B cell (primary cell): Measurements from ENCODE around the gene ZC3H7B. TPM values are rescaled to one million over a fixed set of nuclear protein-coding genes. Genes with fewer than 3 reads are reported as not detected.

ENCODE experiments used
- ATAC-seq: fragments of 200-7000 bp; cut with Tn5 transposase; one replicate; pipeline ENCODE4 v1.10.0; 2021; ENCODE audit warnings: low read depth, mild to moderate bottlenecking, moderate number of reproducible peaks, moderate library complexity
- CTCF ChIA-PET: fragments of 350-600 bp; sonication (Branson Sonifier 250); formaldehyde crosslinking; loops from one replicate; lab custom pipeline; 2021; ENCODE audit warnings: antibody characterized with exemption, inconsistent platforms; lab: Charles Lee
- POLR2A ChIA-PET: fragments of 350-600 bp; sonication (Branson Sonifier 250); formaldehyde crosslinking; loops from one replicate; lab custom pipeline; 2021; ENCODE audit warnings: antibody characterized with exemption; lab: Charles Lee
- DNase-seq: peaks from one replicate; pipeline ENCODE4 v3.0.0; 2013
- H2AFZ ChIP-seq: 2 replicates; pipeline ENCODE4 v1.6.1; 2012; ENCODE audit warnings: mild to moderate bottlenecking, low read depth, low read length; ENCODE audit not compliant: insufficient read depth, poor library complexity, severe bottlenecking
- H3K27ac ChIP-seq, 2 donors: 1 replicate in 1 of 2; 2 replicates in 1 of 2; pipeline ENCODE4 v1.5.1; 2012 to 2013; ENCODE audit warnings: low read length in 2 of 2, mild to moderate bottlenecking in 2 of 2, moderate library complexity in 1 of 2
- H3K27me3 ChIP-seq, 4 experiments: fragments of 200-600 bp in 1 of 4; sonication (generic) in 1 of 4; replicated peaks in 1 of 4; 1 replicate in 2 of 4; 2 replicates in 2 of 4; pipeline versions ENCODE4 v1.6.1 to v1.7.0; 2013 to 2016; ENCODE audit warnings: low read length in 3 of 4, mild to moderate bottlenecking in 2 of 4, mixed read lengths in 1 of 4, moderate library complexity in 1 of 4; ENCODE audit not compliant: insufficient read depth in 4 of 4, control insufficient read depth in 3 of 4; ENCODE audit errors: control extremely low read depth in 1 of 4
- H3K36me3 ChIP-seq, 2 experiments: replicated peaks in 1 of 2; 1 replicate in 1 of 2; 2 replicates in 1 of 2; pipeline versions ENCODE4 v1.6.1 to v1.7.1; 2013; ENCODE audit warnings: low read length in 1 of 2; ENCODE audit not compliant: insufficient read depth in 2 of 2, control insufficient read depth in 1 of 2; ENCODE audit errors: control extremely low read depth in 1 of 2, extremely low read depth in 1 of 2
- H3K4me1 ChIP-seq, 2 donors: fragments of 200-600 bp in 1 of 2; sonication (generic) in 1 of 2; 1 replicate in 1 of 2; 2 replicates in 1 of 2; pipeline versions ENCODE4 v1.5.1 to v1.6.1; 2013 to 2017; ENCODE audit warnings: low read length in 2 of 2; ENCODE audit not compliant: control insufficient read depth in 2 of 2, insufficient read depth in 2 of 2
- H3K4me2 ChIP-seq: replicated peaks from 2 replicates; pipeline ENCODE3; 2012; ENCODE audit warnings: mild to moderate bottlenecking, low read depth, low read length; ENCODE audit not compliant: poor library complexity, severe bottlenecking
- H3K4me3 ChIP-seq, 5 experiments: fragments of 200-600 bp in 1 of 5; sonication (generic) in 1 of 5; 1 replicate in 3 of 5; 2 replicates in 2 of 5; pipeline versions ENCODE4 v1.5.1 to v1.7.0; 2011 to 2016; ENCODE audit warnings: low read length in 4 of 5, mild to moderate bottlenecking in 4 of 5, low read depth in 2 of 5, control low read depth in 1 of 5, moderate library complexity in 1 of 5; ENCODE audit not compliant: insufficient read depth in 1 of 5; ENCODE audit errors: control extremely low read depth in 1 of 5, extremely low read depth in 1 of 5
- H3K79me2 ChIP-seq: fragments of 200-600 bp; sonication (generic); one replicate; pipeline ENCODE4 v1.6.0; 2016; ENCODE audit warnings: low read length; ENCODE audit not compliant: control insufficient read depth, insufficient read depth
- H3K9ac ChIP-seq: fragments of 200-600 bp; sonication (generic); 2 replicates; pipeline ENCODE4 v1.6.1; 2017; ENCODE audit warnings: mild to moderate bottlenecking, low read length, moderate library complexity
- H3K9me3 ChIP-seq, 3 donors: one replicate each; pipeline versions ENCODE4 v1.6.1 to v1.7.1; 2013; ENCODE audit warnings: low read length in 2 of 3; ENCODE audit not compliant: control insufficient read depth in 2 of 3, insufficient read depth in 1 of 3; ENCODE audit errors: control extremely low read depth in 1 of 3
- H4K20me1 ChIP-seq: 2 replicates; pipeline ENCODE4 v1.6.0; 2012; ENCODE audit warnings: mild to moderate bottlenecking, low read length; ENCODE audit not compliant: insufficient read depth, control insufficient read depth, poor library complexity, severe bottlenecking
- H3K27ac Mint-ChIP-seq: one replicate; pipeline ENCODE4 v1.8.0; 2021; ENCODE audit warnings: mixed read lengths
- H3K27me3 Mint-ChIP-seq: one replicate; pipeline ENCODE4 v1.8.0; 2021; ENCODE audit warnings: mixed read lengths
- H3K4me1 Mint-ChIP-seq: one replicate; pipeline ENCODE4 v1.8.0; 2021; ENCODE audit warnings: mixed read lengths
- H3K4me3 Mint-ChIP-seq: one replicate; pipeline ENCODE4 v1.8.0; 2021; ENCODE audit warnings: mixed read lengths
- H3K9me3 Mint-ChIP-seq: one replicate; pipeline ENCODE4 v1.8.0; 2022; ENCODE audit warnings: mixed read lengths; ENCODE audit not compliant: insufficient read depth
- CTCF ChIP-seq: fragments of 200-600 bp; IDR thresholded peaks from one replicate; pipeline ENCODE4 v1.8.0; 2022; ENCODE audit warnings: antibody characterized with exemption, mild to moderate bottlenecking
- EZH2 ChIP-seq: IDR thresholded peaks from 2 replicates; pipeline ENCODE4 v1.6.1; 2012; ENCODE audit warnings: borderline replicate concordance, low read depth, mild to moderate bottlenecking, moderate library complexity, low read length; ENCODE audit not compliant: insufficient read depth, poor library complexity, severe bottlenecking
- WGBS: methylation state at CpG from one replicate; pipeline ENCODE4 v1.1.5; 2013; ENCODE audit warnings: missing lambda C conversion rate; ENCODE audit not compliant: insufficient coverage; 5-methylcytosine and 5-hydroxymethylcytosine counted together
- intact Hi-C: fragments of 100-400 bp; cut with micrococcal nuclease; formaldehyde crosslinking; loops from one replicate; pipeline ENCODE4 v1.10.0; 2022
- polyA plus RNA-seq: library from polyadenylated mRNA; depleted of rRNA; stranded (reverse); fragments of >200 nt; gene quantifications from 2 replicates; pipeline ENCODE4 v1.2.3, GENCODE V29; 2012
- total RNA-seq, 2 donors: library from RNA; stranded (reverse); fragments of 120-200 nt in 1 of 2; gene quantifications; 1 replicate in 1 of 2; 2 replicates in 1 of 2; pipeline versions ENCODE4 v1.2.3 to v1.2.4, GENCODE V29; 2013 to 2022

The ZC3H7B gene
- total and polyA plus RNA-seq, 2 donors (not counting 1 experiment from before 2014, with no cell fraction given) = 29.8 to 41.9 TPM

DNA sequence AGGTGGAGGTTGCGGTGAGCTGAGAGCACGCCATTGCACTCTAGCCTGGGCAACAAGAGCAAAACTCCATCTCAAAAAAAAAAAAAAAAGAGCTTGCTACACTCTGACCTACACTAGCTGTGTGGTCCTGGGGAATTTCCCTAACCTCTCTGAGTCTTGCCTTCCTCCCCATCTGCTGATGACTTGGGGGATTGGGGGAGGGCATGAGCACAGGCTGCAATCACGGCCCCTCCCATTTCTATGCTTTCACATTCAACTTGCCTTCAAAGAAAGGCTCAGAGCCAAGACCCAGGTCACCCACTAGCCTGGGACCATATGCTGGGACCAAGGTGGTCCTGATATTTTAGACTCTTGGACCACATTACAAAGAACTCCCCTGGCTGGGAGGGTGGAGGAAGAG, 40.7 kb downstream of the ZC3H7B start:
- H3K9me3 ChIP-seq = no peaks in the 10 kb centered on the region
- H3K36me3 ChIP-seq = peaks cover 0 to 62% of the 10 kb centered on the region in 2 experiments
- ATAC-seq = no peak
- no peaks in the 10 kb centered on the region for H3K79me2 ChIP-seq
- no peak for DNase-seq
- H3K27ac ChIP-seq = no peak overlapping the region
- ChIA-PET POLR2A (interaction anchor here (0.6 kb wide), 2 partner anchors 15 to 31 kb away, joined by 5 to 6 read pairs; no protein-coding TSS in a partner anchor), CTCF (no interaction called here)
- no peaks in the 10 kb centered on the region for H4K20me1 ChIP-seq
- intact Hi-C loops = no loop called here
- TF ChIP-seq CTCF = no peak
- TF ChIP-seq EZH2 = no peak
- no peak overlapping the region for H2AFZ ChIP-seq
- no CpG with 5 or more reads among the region's 3 CpGs for WGBS
- no peak overlapping the region for H3K9ac ChIP-seq
- H3K4me3 Mint-ChIP-seq = no peak overlapping the region
- H3K4me3 ChIP-seq = no peak overlapping the region
- H3K9me3 Mint-ChIP-seq = no peaks in the 10 kb centered on the region
- H3K27me3 ChIP-seq = no peaks in the 10 kb centered on the region
- H3K27me3 Mint-ChIP-seq = no peaks in the 10 kb centered on the region
- H3K4me1 ChIP-seq = no peaks in the 10 kb centered on the region
- no peaks in the 10 kb centered on the region for H3K4me1 Mint-ChIP-seq
- no peak overlapping the region for H3K4me2 ChIP-seq
- no peak overlapping the region for H3K27ac Mint-ChIP-seq

GRCh38 chr22:41343300-41343699, 42.0 kb downstream of the ZC3H7B start:
- Mint-ChIP-seq H3K4me1 (no peaks in the 10 kb centered on the region), H3K9me3 (no peaks in the 10 kb centered on the region), H3K27me3 (no peaks in the 10 kb centered on the region), H3K27ac (no peak overlapping the region), H3K4me3 (no peak overlapping the region)
- CTCF ChIA-PET = no interaction called here
- Histone ChIP-seq H3K36me3 (peaks cover 0 to 74% of the 10 kb centered on the region in 2 experiments), H3K27ac (no peak overlapping the region), H4K20me1 (no peaks in the 10 kb centered on the region), H3K9me3 (no peaks in the 10 kb centered on the region), H3K27me3 (no peaks in the 10 kb centered on the region), H3K4me1 (no peaks in the 10 kb centered on the region), H3K9ac (no peak overlapping the region), H3K79me2 (no peaks in the 10 kb centered on the region), H3K4me2 (no peak overlapping the region), H2AFZ (no peak overlapping the region), H3K4me3 (no peak overlapping the region)
- POLR2A ChIA-PET = no interaction called here
- ATAC-seq = no peak
- intact Hi-C loops = no loop called here
- DNase-seq = no peak
- TF ChIP-seq EZH2 (no peak), CTCF (no peak)
- WGBS = 97% methylated on average over 18 of the region's 18 CpGs
